COLO668 (cell line): ENCODE measurements around the gene SPEM1.

Experiments used
- DNase-seq: peaks from one replicate; lab custom pipeline; 2025; ENCODE audit not compliant: unreplicated experiment; lab: John Stamatoyannopoulos, UW

The SPEM1 gene

DNA sequence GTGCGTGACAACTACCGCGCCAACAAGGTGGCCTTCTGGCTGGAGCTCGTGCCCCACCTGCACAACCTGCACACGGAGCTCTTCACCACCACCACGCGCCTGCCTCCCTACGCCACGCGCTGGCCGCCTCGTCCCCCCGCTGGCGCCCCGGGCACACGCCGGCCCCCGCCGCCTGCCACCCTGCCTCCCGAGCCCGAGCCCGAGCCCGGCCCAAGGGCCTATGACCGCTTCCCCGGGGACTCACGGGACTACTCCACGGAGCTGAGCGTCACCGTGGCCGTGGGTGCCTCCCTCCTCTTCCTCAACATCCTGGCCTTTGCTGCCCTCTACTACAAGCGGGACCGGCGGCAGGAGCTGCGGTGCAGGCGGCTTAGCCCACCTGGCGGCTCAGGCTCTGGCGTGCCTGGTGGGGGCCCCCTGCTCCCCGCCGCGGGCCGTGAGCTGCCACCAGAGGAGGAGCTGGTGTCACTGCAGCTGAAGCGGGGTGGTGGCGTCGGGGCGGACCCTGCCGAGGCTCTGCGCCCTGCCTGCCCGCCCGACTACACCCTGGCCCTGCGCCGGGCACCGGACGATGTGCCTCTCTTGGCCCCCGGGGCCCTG is 3.0 kb upstream of the SPEM1 start:
- no peak for DNase-seq

GRCh38 chr17:7418472-7419152 is 1.5 kb upstream of the SPEM1 start:
- DNase-seq: no peak

GRCh38 chr17:7421186-7421585 is 1.1 kb downstream of the SPEM1 start:
- DNase-seq: no peak

DNA sequence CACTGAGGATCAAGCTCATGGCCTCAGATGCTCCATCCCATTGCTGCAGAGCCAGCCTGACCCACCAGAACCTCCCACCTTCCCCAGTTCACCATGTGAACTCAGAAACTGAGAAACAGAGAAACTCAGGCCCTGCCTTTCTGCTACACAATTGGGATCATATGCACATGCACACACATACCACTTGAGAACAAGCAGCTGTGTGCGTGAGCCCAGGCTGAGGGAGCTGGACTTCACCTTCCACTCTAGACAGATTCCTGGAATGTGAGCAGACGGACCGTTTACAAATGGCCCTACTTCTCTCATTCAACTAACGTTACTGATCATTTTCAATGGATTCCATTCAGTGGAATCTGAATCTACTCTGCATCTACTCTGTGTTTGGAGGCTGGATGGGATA is 3.6 kb downstream of the SPEM1 start:
- DNase-seq: no peak

DNA sequence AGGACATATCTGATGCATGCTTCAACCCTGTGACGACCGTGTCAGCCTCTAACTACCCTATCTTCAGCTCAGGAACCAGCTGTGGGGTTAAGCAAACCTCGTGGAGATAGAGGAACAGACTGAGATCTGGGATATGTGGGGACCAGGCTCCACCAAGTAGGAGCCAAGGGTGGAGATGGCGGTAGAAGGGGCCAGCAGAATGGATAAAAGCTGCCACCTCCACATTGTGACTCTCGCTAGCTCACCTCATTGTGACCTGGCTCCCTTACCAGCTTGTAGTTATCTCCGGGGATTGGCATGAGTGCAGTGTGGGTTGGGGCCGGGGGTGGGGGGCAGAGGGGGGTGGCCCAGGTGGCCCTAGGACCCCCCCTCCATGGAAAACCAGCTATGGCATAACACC is 5.2 kb downstream of the SPEM1 start, which contains the start of gene SPEM2:
SPEM2 (plus strand) TSS at position 301 of the 400 bp plus-strand sequence; CDS start at position 374, 73 bp downstream.
- DNase-seq: no peak

- DNase-seq: no peak
These were observed 5.6 kb downstream of the SPEM1 start for GRCh38 chr17:7425756-7426155.

GRCh38 chr17:7426203-7426863 is 6.2 kb downstream of the SPEM1 start:
- DNase-seq: no peak

- DNase-seq: no peak
These were observed 6.9 kb downstream of the SPEM1 start for GRCh38 chr17:7426896-7427489.

- DNase-seq: no peak
These were observed 7.4 kb downstream of the SPEM1 start for GRCh38 chr17:7427549-7427948.

- no peak for DNase-seq
These were observed 8.4 kb downstream of the SPEM1 start, which contains the start of gene SPEM3 for GRCh38 chr17:7428557-7428956. TSS of gene SPEM3 (plus strand) at chr17:7428857. CDS start at chr17:7428903, 46 bp downstream.

- no peak for DNase-seq
These were observed 9.6 kb downstream of the SPEM1 start for GRCh38 chr17:7429722-7430121.

- DNase-seq: no peak
These were observed 11.1 kb downstream of the SPEM1 start for GRCh38 chr17:7431231-7431630.

GRCh38 chr17:7432296-7432695 is 12.2 kb downstream of the SPEM1 start:
- DNase-seq: no peak

- DNase-seq: peak; percentile 36
These were observed 15.8 kb downstream of the SPEM1 start for GRCh38 chr17:7435676-7436555.

DNA sequence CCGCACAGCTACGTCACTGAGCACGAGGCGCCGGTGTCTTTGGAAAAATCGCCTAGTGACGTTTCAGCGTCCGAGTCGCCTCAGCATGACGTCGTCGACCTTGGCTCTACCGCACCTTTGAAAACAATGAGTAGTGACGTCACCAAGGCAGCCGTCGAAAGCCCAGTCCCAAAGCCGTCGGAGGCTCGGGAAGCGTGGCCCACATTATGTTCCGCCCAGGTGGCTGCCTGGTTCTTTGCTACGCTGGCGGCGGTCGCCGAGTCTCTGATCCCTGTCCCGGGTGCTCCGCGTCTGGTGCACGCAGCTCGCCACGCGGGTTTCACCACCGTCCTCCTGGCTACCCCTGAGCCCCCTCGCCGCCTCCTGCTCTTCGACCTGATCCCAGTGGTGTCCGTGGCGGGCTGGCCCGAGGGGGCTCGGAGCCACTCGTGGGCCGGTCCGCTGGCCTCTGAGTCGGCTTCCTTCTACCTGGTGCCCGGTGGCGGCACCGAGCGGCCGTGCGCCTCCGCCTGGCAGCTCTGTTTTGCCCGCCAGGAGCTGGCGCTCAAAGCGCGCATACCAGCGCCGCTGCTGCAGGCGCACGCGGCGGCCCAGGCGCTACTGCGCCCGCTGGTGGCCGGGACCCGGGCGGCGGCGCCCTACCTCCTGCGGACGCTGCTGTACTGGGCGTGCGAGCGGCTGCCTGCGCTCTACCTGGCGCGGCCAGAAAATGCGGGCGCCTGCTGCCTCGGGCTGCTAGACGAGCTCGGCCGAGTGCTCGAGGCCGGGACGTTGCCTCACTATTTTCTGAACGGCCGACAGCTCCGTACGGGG is 16.6 kb downstream of the SPEM1 start:
- DNase-seq: peak; percentile 41

DNA sequence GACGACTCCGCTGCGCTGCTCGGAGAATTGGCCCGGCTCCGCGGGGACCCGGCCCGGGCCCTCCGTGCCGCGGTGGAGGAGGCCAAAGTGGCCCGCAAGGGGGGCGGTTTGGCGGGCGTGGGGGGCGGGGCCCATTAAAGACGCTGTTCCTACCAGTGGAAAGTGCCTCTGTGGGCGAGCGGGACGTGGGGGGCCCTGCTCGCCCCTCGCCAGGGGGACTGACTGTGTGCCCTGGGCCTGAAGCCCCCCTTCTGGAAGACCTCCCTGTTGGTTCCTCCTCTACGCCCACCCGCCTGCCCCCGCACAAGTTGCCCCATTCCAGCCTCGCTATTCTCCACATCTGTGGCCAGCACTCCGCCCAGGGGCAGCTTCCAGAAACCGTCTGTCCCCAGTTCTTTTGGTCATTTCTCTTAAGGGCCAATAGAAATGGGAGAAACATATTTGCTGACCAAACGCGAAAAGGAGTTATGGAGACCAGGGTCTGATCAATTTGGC is 17.3 kb downstream of the SPEM1 start:
- no peak for DNase-seq

GRCh38 chr17:7437950-7438614 is 18.0 kb downstream of the SPEM1 start:
- DNase-seq: no peak

- DNase-seq: no peak
These were observed 18.7 kb downstream of the SPEM1 start for GRCh38 chr17:7438656-7439460.
